Measurements from ENCODE around the gene LARP6. TPM values are rescaled to one million over a fixed set of nuclear protein-coding genes. Genes with fewer than 3 reads are reported as not detected.
"Not testable (repeated sequence)": the region's sequence is repeated elsewhere in the genome, so short reads cannot be mapped to it uniquely, and the experiment has no call there.

The LARP6 gene
- total RNA-seq, 1 experiment from 2014 or later, result 59.1 TPM

- H3K36me3 ChIP-seq, result no peaks in the 10 kb centered on the region
- H3K4me3 ChIP-seq, result no peak overlapping the region
- H3K9me3 ChIP-seq (replicated peaks), result no peaks in the 10 kb centered on the region; the same call in 1 of the 2 replicates
- peaks cover 41% of the 10 kb centered on the region for H3K4me1 ChIP-seq (replicated peaks)
- H3K27ac ChIP-seq, result peak overlapping the region; percentile 17; the same call in 1 of the 2 replicates
- H3K27me3 ChIP-seq (replicated peaks), result no peaks in the 10 kb centered on the region
- DNase-seq (ENCODE audit: low read depth in 1 of 2, low spot score in 2 of 2), result no peak
These were observed 46.8 kb downstream of the LARP6 start for GRCh38 chr15:70806992-70807712.

GRCh38 chr15:70804388-70804787 is 49.6 kb downstream of the LARP6 start:
- DNase-seq (ENCODE audit: low read depth in 1 of 2, low spot score in 2 of 2); H3K9me3 ChIP-seq (replicated peaks): not testable (repeated sequence)

GRCh38 chr15:70802629-70803028 is 51.3 kb downstream of the LARP6 start:
- peak; percentile 71 to 77 for DNase-seq (ENCODE audit: low read depth in 1 of 2, low spot score in 2 of 2)
- Histone ChIP-seq H3K4me1 (replicated peaks) (peaks cover 68% of the 10 kb centered on the region), H3K4me3 (no peak overlapping the region), H3K36me3 (no peaks in the 10 kb centered on the region), H3K9me3 (replicated peaks) (no peaks in the 10 kb centered on the region; the same call in 1 of the 2 replicates), H3K27ac (peak overlapping the region; percentile 56), H3K27me3 (replicated peaks) (no peaks in the 10 kb centered on the region)

More at GRCh38 chr15:70804388-70804787, 49.6 kb downstream of the LARP6 start:
- H3K4me1 ChIP-seq (replicated peaks), result peaks cover 58% of the 10 kb centered on the region
- not testable (repeated sequence) for H3K27ac ChIP-seq; H3K4me3 ChIP-seq; H3K27me3 ChIP-seq (replicated peaks); H3K36me3 ChIP-seq

- H3K4me1 ChIP-seq (replicated peaks), result peaks cover 60% of the 10 kb centered on the region
- peak overlapping the region; percentile 55; the same call in 1 of the 2 replicates for H3K27ac ChIP-seq
These were observed 52.8 kb downstream of the LARP6 start for GRCh38 chr15:70801109-70801508.

GRCh38 chr15:70799667-70800450 is 54.1 kb downstream of the LARP6 start:
- Histone ChIP-seq H3K36me3 (no peaks in the 10 kb centered on the region), H3K9me3 (replicated peaks) (no peaks in the 10 kb centered on the region), H3K4me3 (no peak overlapping the region), H3K27me3 (replicated peaks) (no peaks in the 10 kb centered on the region), H3K27ac (peak overlapping the region; percentile 55), H3K4me1 (replicated peaks) (peaks cover 71% of the 10 kb centered on the region)
- DNase-seq (ENCODE audit: low read depth in 1 of 2, low spot score in 2 of 2), result peak; percentile 87 to 93

More at GRCh38 chr15:70801109-70801508, 52.8 kb downstream of the LARP6 start:
- no peaks in the 10 kb centered on the region for H3K36me3 ChIP-seq
- H3K9me3 ChIP-seq (replicated peaks), result no peaks in the 10 kb centered on the region; the same call in 1 of the 2 replicates
- no peak overlapping the region for H3K4me3 ChIP-seq
- no peak for DNase-seq (ENCODE audit: low read depth in 1 of 2, low spot score in 2 of 2)
- no peaks in the 10 kb centered on the region for H3K27me3 ChIP-seq (replicated peaks)

- Histone ChIP-seq H3K27me3 (replicated peaks) (no peaks in the 10 kb centered on the region), H3K4me1 (replicated peaks) (peaks cover 81% of the 10 kb centered on the region), H3K4me3 (no peak overlapping the region), H3K36me3 (0 out of 2 replicates have a peak, but pooled peaks cover 6% of the 10 kb centered on the region), H3K27ac (no peak overlapping the region), H3K9me3 (replicated peaks) (0 out of 2 replicates have a peak, but pooled peaks cover 2% of the 10 kb centered on the region)
- no peak for DNase-seq (ENCODE audit: low read depth in 1 of 2, low spot score in 2 of 2)
These were observed 56.5 kb downstream of the LARP6 start for GRCh38 chr15:70797464-70797863.

- peaks cover 81% of the 10 kb centered on the region for H3K4me1 ChIP-seq (replicated peaks)
- no peaks in the 10 kb centered on the region for H3K27me3 ChIP-seq (replicated peaks)
- H3K36me3 ChIP-seq, result 0 out of 2 replicates have a peak, but pooled peaks cover 6% of the 10 kb centered on the region
- H3K9me3 ChIP-seq (replicated peaks), result 0 out of 2 replicates have a peak, but pooled peaks cover 2% of the 10 kb centered on the region
- H3K27ac ChIP-seq, result no peak overlapping the region
- H3K4me3 ChIP-seq, result no peak overlapping the region
- DNase-seq (ENCODE audit: low read depth in 1 of 2, low spot score in 2 of 2), result no peak
These were observed 57.2 kb downstream of the LARP6 start for GRCh38 chr15:70796516-70797310.

- DNase-seq (ENCODE audit: low read depth in 1 of 2, low spot score in 2 of 2), result peak; percentile 80 to 92
- Histone ChIP-seq H3K27ac (peak overlapping the region; percentile 100), H3K4me3 (peak overlapping the region; percentile 15), H3K9me3 (replicated peaks) (0 out of 2 replicates have a peak, but pooled peaks cover 2% of the 10 kb centered on the region), H3K27me3 (replicated peaks) (no peaks in the 10 kb centered on the region), H3K4me1 (replicated peaks) (peaks cover 72% of the 10 kb centered on the region), H3K36me3 (0 out of 2 replicates have a peak, but pooled peaks cover 6% of the 10 kb centered on the region)
These were observed 58.7 kb downstream of the LARP6 start for GRCh38 chr15:70795311-70795665.

GRCh38 chr15:70794596-70795310 is 59.2 kb downstream of the LARP6 start:
- peak in 1 of 2 experiments; percentile 81 for DNase-seq (ENCODE audit: low read depth in 1 of 2, low spot score in 2 of 2)
- peak overlapping the region; percentile 15 for H3K4me3 ChIP-seq
- H3K9me3 ChIP-seq (replicated peaks), result 0 out of 2 replicates have a peak, but pooled peaks cover 2% of the 10 kb centered on the region
- H3K27ac ChIP-seq, result peak overlapping the region; percentile 100
- 0 out of 2 replicates have a peak, but pooled peaks cover 6% of the 10 kb centered on the region for H3K36me3 ChIP-seq
- H3K27me3 ChIP-seq (replicated peaks), result no peaks in the 10 kb centered on the region
- peaks cover 68% of the 10 kb centered on the region for H3K4me1 ChIP-seq (replicated peaks)

- Histone ChIP-seq H3K27me3 (replicated peaks) (no peaks in the 10 kb centered on the region), H3K4me3 (no peak overlapping the region), H3K4me1 (replicated peaks) (peaks cover 61% of the 10 kb centered on the region), H3K9me3 (replicated peaks) (0 out of 2 replicates have a peak, but pooled peaks cover 2% of the 10 kb centered on the region), H3K27ac (peak overlapping the region; percentile 100), H3K36me3 (0 out of 2 replicates have a peak, but pooled peaks cover 6% of the 10 kb centered on the region)
- DNase-seq (ENCODE audit: low read depth in 1 of 2, low spot score in 2 of 2), result no peak
These were observed 60.3 kb downstream of the LARP6 start for GRCh38 chr15:70793694-70794093.

- Histone ChIP-seq H3K36me3 (0 out of 2 replicates have a peak, but pooled peaks cover 6% of the 10 kb centered on the region), H3K27ac (peak overlapping the region; percentile 49), H3K9me3 (replicated peaks) (0 out of 2 replicates have a peak, but pooled peaks cover 2% of the 10 kb centered on the region), H3K27me3 (replicated peaks) (no peaks in the 10 kb centered on the region), H3K4me1 (replicated peaks) (peaks cover 64% of the 10 kb centered on the region), H3K4me3 (no peak overlapping the region)
- peak in 1 of 2 experiments; percentile 72 for DNase-seq (ENCODE audit: low read depth in 1 of 2, low spot score in 2 of 2)
These were observed 61.8 kb downstream of the LARP6 start for GRCh38 chr15:70792171-70792573.

- Histone ChIP-seq H3K27me3 (replicated peaks) (no peaks in the 10 kb centered on the region), H3K27ac (no peak overlapping the region), H3K4me1 (replicated peaks) (peaks cover 62% of the 10 kb centered on the region), H3K9me3 (replicated peaks) (0 out of 2 replicates have a peak, but pooled peaks cover 2% of the 10 kb centered on the region), H3K4me3 (no peak overlapping the region), H3K36me3 (0 out of 2 replicates have a peak, but pooled peaks cover 6% of the 10 kb centered on the region)
- no peak for DNase-seq (ENCODE audit: low read depth in 1 of 2, low spot score in 2 of 2)
These were observed 62.7 kb downstream of the LARP6 start for GRCh38 chr15:70791259-70791658.

Measured in SJSA1 (cell line).